PC-9 (cell line): Measurements from ENCODE around the gene DNMT3A. TPM values are rescaled to one million over a fixed set of nuclear protein-coding genes. Genes with fewer than 3 reads are reported as not detected.

ENCODE experiments used
- BruUV-seq: library from RNA; stranded (reverse); fragments of 400-500 nt; replicated peaks from 2 replicates; lab custom pipeline; 2021; lab: Mats Ljungman, UMichigan
- CTCF ChIA-PET: fragments of 300-600 bp; sonication (Branson Sonifier 250); formaldehyde crosslinking; loops from one replicate; lab custom pipeline; 2022; ENCODE audit warnings: antibody characterized with exemption; lab: Charles Lee
- POLR2A ChIA-PET: fragments of 300-600 bp; sonication (Branson Sonifier 250); formaldehyde crosslinking; loops from one replicate; lab custom pipeline; 2022; ENCODE audit warnings: antibody characterized with exemption; ENCODE audit not compliant: unreplicated experiment; lab: Charles Lee
- DNase-seq, 2 experiments: peaks; one replicate each; pipeline versions ENCODE4 v3.0.0 to v3.0.0-alpha.2; 2015 to 2022; ENCODE audit warnings: mixed read lengths in 1 of 2
- H2AFZ ChIP-seq: fragments of 200-600 bp; sonication (generic); 2 replicates; pipeline ENCODE4 v1.8.1; 2017; ENCODE audit warnings: antibody characterized with exemption
- H3F3A ChIP-seq: fragments of 200-600 bp; sonication (generic); 2 replicates; pipeline ENCODE4 v1.8.1; 2017; ENCODE audit warnings: antibody characterized with exemption, mild to moderate bottlenecking, low read depth; ENCODE audit not compliant: insufficient read depth
- H3K27ac ChIP-seq: fragments of 200-600 bp; sonication (generic); 2 replicates; pipeline ENCODE4 v1.6.1; 2016; ENCODE audit warnings: mixed run types
- H3K27me3 ChIP-seq: fragments of 200-600 bp; sonication (generic); 2 replicates; pipeline ENCODE4 v1.6.1; 2016; ENCODE audit warnings: low read depth, mixed run types; ENCODE audit not compliant: insufficient read depth
- H3K36me3 ChIP-seq: fragments of 200-600 bp; sonication (generic); 2 replicates; pipeline ENCODE4 v1.6.1; 2016; ENCODE audit warnings: low read depth, mixed run types
- H3K4me1 ChIP-seq: fragments of 200-600 bp; sonication (generic); replicated peaks from 2 replicates; pipeline ENCODE4 v1.6.1; 2016; ENCODE audit warnings: mixed run types; ENCODE audit not compliant: insufficient read depth
- H3K4me2 ChIP-seq: fragments of 200-600 bp; sonication (generic); 2 replicates; pipeline ENCODE4 v1.6.1; 2017; ENCODE audit warnings: mixed run types
- H3K4me3 ChIP-seq: fragments of 200-600 bp; sonication (generic); 2 replicates; pipeline ENCODE4 v1.6.1; 2016; ENCODE audit warnings: mixed run types
- H3K79me2 ChIP-seq: fragments of 200-600 bp; sonication (generic); 2 replicates; pipeline ENCODE4 v1.6.1; 2017; ENCODE audit warnings: low read depth, mixed run types
- H3K9me2 ChIP-seq: fragments of 200-600 bp; sonication (generic); 2 replicates; pipeline ENCODE4 v1.8.1; 2017; ENCODE audit warnings: mild to moderate bottlenecking; ENCODE audit not compliant: insufficient read depth
- H3K9me3 ChIP-seq: fragments of 200-600 bp; sonication (generic); 2 replicates; pipeline ENCODE4 v1.8.1; 2016; ENCODE audit warnings: low read depth; ENCODE audit not compliant: insufficient read depth
- H4K20me1 ChIP-seq: fragments of 200-600 bp; sonication (generic); 2 replicates; pipeline ENCODE4 v1.8.1; 2017; ENCODE audit not compliant: insufficient read depth
- EZH2 ChIP-seq: fragments of 200-600 bp; sonication (generic); IDR thresholded peaks from 2 replicates; pipeline ENCODE4 v1.8.0; 2017; ENCODE audit warnings: antibody characterized with exemption, low read depth
- intact Hi-C: fragments of 100-400 bp; cut with micrococcal nuclease; formaldehyde crosslinking; loops from one replicate; pipeline ENCODE4 v1.10.0; 2022; ENCODE audit not compliant: unreplicated experiment
- total RNA-seq: library from RNA; stranded (reverse); gene quantifications from 2 replicates; pipeline ENCODE4 v1.2.3, GENCODE V29; 2021
- TF ChIP-seq, protein P1 (sequence below): fragments of 200-600 bp; sonication (generic); conservative IDR thresholded peaks from 2 replicates; pipeline ENCODE4 v1.6.1; 2017; ENCODE audit warnings: mixed run types, antibody characterized with exemption, mild to moderate bottlenecking, moderate library complexity

Gene DNMT3A
- total RNA-seq, 1 experiment from 2014 or later, result 38.9 TPM

DNA sequence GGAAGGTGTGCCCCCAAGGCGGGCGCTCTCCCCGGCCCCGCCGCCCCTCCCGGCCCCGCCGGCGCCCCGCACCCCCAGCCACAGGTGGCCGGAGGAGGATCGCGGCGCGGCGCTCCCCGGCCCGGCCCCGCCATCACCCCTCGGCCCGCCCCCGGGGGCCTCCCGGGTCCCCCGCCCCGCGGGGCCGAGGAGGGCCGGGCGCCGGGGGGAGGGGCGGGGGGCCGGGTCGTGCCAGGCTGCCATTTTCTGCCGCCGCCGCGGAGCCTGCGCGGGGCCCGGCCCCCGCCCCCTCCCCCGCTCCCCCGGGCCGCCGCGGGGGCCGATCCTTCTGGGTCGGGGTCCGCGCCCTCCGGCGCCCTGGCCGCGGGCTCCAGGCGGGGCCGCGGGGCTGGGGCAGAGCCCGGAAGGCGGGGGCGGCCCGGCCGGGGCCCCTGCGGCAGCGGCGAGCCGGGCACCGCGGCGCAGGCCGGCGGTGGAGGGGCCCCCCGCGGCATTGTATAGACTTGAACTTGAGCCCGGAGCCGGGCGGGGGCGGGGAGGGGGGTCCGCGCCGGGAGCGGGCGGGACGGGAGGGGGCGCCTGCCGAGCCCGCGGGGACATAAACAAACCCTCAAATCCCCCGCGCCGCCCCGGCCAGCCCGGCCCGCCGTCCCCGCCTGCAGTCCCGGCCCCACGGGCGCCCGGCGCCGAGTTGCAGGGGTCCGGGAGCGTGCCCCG is 556 bp downstream of the DNMT3A start:
- Histone ChIP-seq H3K9me2 (no peaks in the 10 kb centered on the region), H3F3A (peaks cover 9% of the 10 kb centered on the region; the same call in 1 of the 2 replicates), H3K4me2 (0 out of 2 replicates have a peak overlapping the region, but pooled peaks have one; percentile 54), H3K4me1 (peaks cover 4% of the 10 kb centered on the region; the same call in 1 of the 2 replicates), H2AFZ (no peak overlapping the region), H4K20me1 (no peaks in the 10 kb centered on the region), H3K9me3 (no peaks in the 10 kb centered on the region), H3K36me3 (no peaks in the 10 kb centered on the region), H3K27ac (no peak overlapping the region), H3K4me3 (no peak overlapping the region; the same call in 1 of the 2 replicates), H3K79me2 (no peaks in the 10 kb centered on the region), H3K27me3 (no peaks in the 10 kb centered on the region)
- TF ChIP-seq EZH2, result no peak
- TF ChIP-seq, protein P1, sequence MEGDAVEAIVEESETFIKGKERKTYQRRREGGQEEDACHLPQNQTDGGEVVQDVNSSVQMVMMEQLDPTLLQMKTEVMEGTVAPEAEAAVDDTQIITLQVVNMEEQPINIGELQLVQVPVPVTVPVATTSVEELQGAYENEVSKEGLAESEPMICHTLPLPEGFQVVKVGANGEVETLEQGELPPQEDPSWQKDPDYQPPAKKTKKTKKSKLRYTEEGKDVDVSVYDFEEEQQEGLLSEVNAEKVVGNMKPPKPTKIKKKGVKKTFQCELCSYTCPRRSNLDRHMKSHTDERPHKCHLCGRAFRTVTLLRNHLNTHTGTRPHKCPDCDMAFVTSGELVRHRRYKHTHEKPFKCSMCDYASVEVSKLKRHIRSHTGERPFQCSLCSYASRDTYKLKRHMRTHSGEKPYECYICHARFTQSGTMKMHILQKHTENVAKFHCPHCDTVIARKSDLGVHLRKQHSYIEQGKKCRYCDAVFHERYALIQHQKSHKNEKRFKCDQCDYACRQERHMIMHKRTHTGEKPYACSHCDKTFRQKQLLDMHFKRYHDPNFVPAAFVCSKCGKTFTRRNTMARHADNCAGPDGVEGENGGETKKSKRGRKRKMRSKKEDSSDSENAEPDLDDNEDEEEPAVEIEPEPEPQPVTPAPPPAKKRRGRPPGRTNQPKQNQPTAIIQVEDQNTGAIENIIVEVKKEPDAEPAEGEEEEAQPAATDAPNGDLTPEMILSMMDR, result no peak
- ChIA-PET POLR2A (no interaction called here), CTCF (no interaction called here)
- BruUV-seq, result no TSS peak
- intact Hi-C loops, result no loop called here
- DNase-seq, result peak in 1 of 2 experiments; percentile 16

DNA sequence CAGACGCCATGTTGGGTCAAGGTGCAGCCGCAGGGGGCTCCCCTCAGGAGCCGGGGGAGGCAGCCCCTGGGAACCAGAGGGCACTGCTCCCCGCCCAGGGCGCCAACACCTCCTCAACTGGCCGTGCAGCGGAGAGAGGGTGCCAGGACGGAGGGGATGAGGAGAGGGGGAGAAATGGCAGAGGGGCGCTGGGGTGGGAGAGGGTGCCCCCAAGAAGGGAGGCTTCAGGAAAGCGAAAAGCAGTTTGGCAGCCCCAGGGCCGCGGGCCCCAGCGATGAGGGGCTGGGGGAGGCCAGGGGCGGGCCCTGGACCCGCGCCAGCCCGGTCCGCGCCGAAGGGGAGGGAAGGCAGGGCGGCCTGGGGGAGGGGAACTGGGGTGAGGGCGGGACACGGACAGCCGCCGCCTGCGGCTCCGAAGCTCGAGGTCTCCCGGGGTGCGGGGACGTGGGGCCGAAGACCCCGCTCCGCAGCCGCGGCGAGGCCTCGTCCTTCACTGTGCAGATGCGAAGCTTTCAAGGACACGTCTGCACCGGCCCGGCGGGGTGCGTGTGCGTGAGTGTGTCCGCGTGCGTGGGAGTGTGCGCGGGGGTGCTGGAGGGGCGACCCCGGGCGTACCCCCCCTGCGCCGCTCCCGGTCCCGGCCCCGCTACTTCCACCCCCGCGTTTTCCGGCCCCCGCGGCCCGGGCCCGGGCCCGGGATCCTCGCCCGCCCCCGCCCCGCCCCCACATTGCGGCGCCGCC is 1.4 kb downstream of the DNMT3A start:
- H3K36me3 ChIP-seq, result no peaks in the 10 kb centered on the region
- H3F3A ChIP-seq, result peaks cover 9% of the 10 kb centered on the region; the same call in 1 of the 2 replicates
- H2AFZ ChIP-seq, result no peak overlapping the region
- H3K27me3 ChIP-seq, result no peaks in the 10 kb centered on the region
- no peak for DNase-seq
- no TSS peak for BruUV-seq
- H3K79me2 ChIP-seq, result no peaks in the 10 kb centered on the region
- TF ChIP-seq, protein P1, result no peak
- TF ChIP-seq EZH2, result no peak
- intact Hi-C loops, result no loop called here
- ChIA-PET POLR2A (no interaction called here), CTCF (no interaction called here)
- H3K4me1 ChIP-seq, result peaks cover 4% of the 10 kb centered on the region; the same call in 1 of the 2 replicates
- H3K4me2 ChIP-seq, result peak overlapping the region; percentile 54; the same call in 1 of the 2 replicates
- peak overlapping the region; percentile 38; the same call in 1 of the 2 replicates for H3K4me3 ChIP-seq
- H3K9me3 ChIP-seq, result no peaks in the 10 kb centered on the region
- no peaks in the 10 kb centered on the region; the same call in 1 of the 2 replicates for H4K20me1 ChIP-seq
- H3K9me2 ChIP-seq, result no peaks in the 10 kb centered on the region
- no peak overlapping the region for H3K27ac ChIP-seq

DNA sequence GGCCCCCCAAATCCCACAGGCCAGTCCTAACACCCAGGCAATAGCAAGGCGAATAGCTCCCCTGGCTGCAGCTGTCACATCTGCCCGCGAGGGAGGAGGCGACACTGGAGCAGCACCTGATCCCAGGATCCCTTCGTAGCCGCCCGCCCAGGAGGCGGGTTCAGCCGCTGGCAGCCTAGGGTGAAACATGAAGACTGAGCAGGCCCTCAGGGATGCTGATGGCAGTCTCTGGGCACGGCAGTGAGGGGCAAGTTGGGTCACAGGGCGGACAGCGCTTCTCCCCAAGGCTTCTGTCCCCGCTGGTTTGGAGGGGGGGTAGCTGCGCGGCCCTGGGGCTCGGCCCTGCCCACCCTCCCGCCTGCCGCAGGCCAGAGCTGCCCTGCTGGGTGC is 1.9 kb downstream of the DNMT3A start:
- intact Hi-C loops, result no loop called here
- Histone ChIP-seq H3K79me2 (no peaks in the 10 kb centered on the region), H3K9me2 (no peaks in the 10 kb centered on the region), H3K27me3 (no peaks in the 10 kb centered on the region), H3K36me3 (no peaks in the 10 kb centered on the region), H3K27ac (no peak overlapping the region), H3K9me3 (no peaks in the 10 kb centered on the region), H4K20me1 (no peaks in the 10 kb centered on the region; the same call in 1 of the 2 replicates), H3K4me1 (peaks cover 4% of the 10 kb centered on the region; the same call in 1 of the 2 replicates), H3K4me2 (no peak overlapping the region), H3K4me3 (no peak overlapping the region), H2AFZ (no peak overlapping the region), H3F3A (peaks cover 9% of the 10 kb centered on the region; the same call in 1 of the 2 replicates)
- DNase-seq, result peak in 1 of 2 experiments; percentile 8
- POLR2A ChIA-PET, result no interaction called here
- no TSS peak for BruUV-seq
- TF ChIP-seq, protein P1, result no peak
- no peak for TF ChIP-seq EZH2
- CTCF ChIA-PET, result no interaction called here
